Activated CD4-positive, alpha-beta T cell treated with anti-CD3 and anti-CD28 coated beads, Interleukin-2, amount 10 ng/mL, durations not matched to agents 24 days and 14 days (primary cell): ENCODE measurements around the gene SUMF1. TPM values are rescaled to one million over a fixed set of nuclear protein-coding genes. Genes with fewer than 3 reads are reported as not detected.

ENCODE experiments used
- DNase-seq: peaks from one replicate; pipeline ENCODE4 v3.0.0; 2022
- H3K27ac Mint-ChIP-seq: one replicate; pipeline ENCODE4 v1.8.0; 2022; ENCODE audit warnings: mild to moderate bottlenecking, mixed read lengths
- H3K27me3 Mint-ChIP-seq: one replicate; pipeline ENCODE4 v1.8.0; 2022; ENCODE audit warnings: mixed read lengths
- H3K36me3 Mint-ChIP-seq: one replicate; pipeline ENCODE4 v1.8.0; 2022; ENCODE audit warnings: low read depth, mild to moderate bottlenecking, mixed read lengths
- H3K4me1 Mint-ChIP-seq: one replicate; pipeline ENCODE4 v1.8.0; 2021; ENCODE audit warnings: mixed read lengths
- H3K4me3 Mint-ChIP-seq: one replicate; pipeline ENCODE4 v1.8.0; 2022; ENCODE audit warnings: mild to moderate bottlenecking, moderate library complexity, mixed read lengths
- H3K9me3 Mint-ChIP-seq: one replicate; pipeline ENCODE4 v1.8.0; 2021; ENCODE audit warnings: mixed read lengths
- intact Hi-C: fragments of 100-400 bp; cut with micrococcal nuclease; formaldehyde crosslinking; loops from one replicate; pipeline ENCODE4 v1.15.1; 2023
- total RNA-seq: library from RNA; stranded (reverse); gene quantifications from 2 replicates; pipeline ENCODE4 v1.2.3, GENCODE V29; 2022

SUMF1 gene
- total RNA-seq, 1 donor from 2014 or later: 7.4 TPM

GRCh38 chr3:4429648-4430350, 37.3 kb downstream of the SUMF1 start:
- H3K4me1 Mint-ChIP-seq: peaks cover 16% of the 10 kb centered on the region
- no peaks in the 10 kb centered on the region for H3K27me3 Mint-ChIP-seq
- no peak overlapping the region for H3K4me3 Mint-ChIP-seq
- H3K36me3 Mint-ChIP-seq: peaks cover 13% of the 10 kb centered on the region
- H3K27ac Mint-ChIP-seq: no peak overlapping the region
- intact Hi-C loops: no loop called here
- no peak for DNase-seq
- peaks cover 11% of the 10 kb centered on the region for H3K9me3 Mint-ChIP-seq

DNA sequence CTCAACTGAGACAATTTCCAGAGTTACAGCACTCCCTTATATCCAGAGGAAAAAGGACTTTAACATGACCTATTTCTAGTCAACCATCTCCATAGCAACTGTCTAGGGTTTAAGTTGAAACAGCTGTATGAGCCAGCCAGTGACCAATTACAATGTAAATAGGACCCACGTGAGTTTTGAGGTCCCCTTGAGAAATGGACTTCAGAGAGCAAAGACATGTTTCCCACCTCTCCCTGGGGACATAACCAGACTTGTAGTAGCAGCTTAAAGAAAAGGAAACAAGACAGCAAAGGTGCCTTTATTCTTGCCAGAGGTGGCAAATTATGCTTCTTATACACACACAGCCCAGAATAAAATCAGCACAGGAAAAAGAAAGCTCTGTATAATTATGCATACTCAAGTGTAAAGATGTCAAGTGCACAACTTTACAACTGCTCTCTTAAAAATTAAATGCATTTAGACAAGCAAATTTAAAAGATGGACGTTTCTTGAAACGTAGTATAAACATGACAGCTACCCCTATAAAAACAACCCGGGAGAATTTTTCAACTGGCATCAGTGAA, 40.2 kb downstream of the SUMF1 start:
- intact Hi-C loops: loop anchor here (1.0 kb wide), 1 partner anchor 66 kb away; the partner anchor contains the start of gene ITPR1
- Mint-ChIP-seq H3K27ac (no peak overlapping the region), H3K36me3 (peaks cover 5% of the 10 kb centered on the region), H3K4me3 (no peak overlapping the region), H3K4me1 (peaks cover 17% of the 10 kb centered on the region), H3K9me3 (peaks cover 11% of the 10 kb centered on the region), H3K27me3 (no peaks in the 10 kb centered on the region)
- no peak for DNase-seq

GRCh38 chr3:4426261-4426781, 40.7 kb downstream of the SUMF1 start:
- Mint-ChIP-seq H3K4me1 (peaks cover 22% of the 10 kb centered on the region), H3K27me3 (no peaks in the 10 kb centered on the region), H3K27ac (peak overlapping the region; percentile 59), H3K4me3 (peak overlapping the region; percentile 20), H3K36me3 (peaks cover 5% of the 10 kb centered on the region), H3K9me3 (peaks cover 7% of the 10 kb centered on the region)
- intact Hi-C loops: loop anchor here (1.0 kb wide), 1 partner anchor 67 kb away; the partner anchor contains the start of gene ITPR1
- no peak for DNase-seq

- H3K9me3 Mint-ChIP-seq: peaks cover 5% of the 10 kb centered on the region
- H3K4me1 Mint-ChIP-seq: peaks cover 26% of the 10 kb centered on the region
- H3K27me3 Mint-ChIP-seq: no peaks in the 10 kb centered on the region
- peak overlapping the region; percentile 59 for H3K27ac Mint-ChIP-seq
- no peak for DNase-seq
- H3K4me3 Mint-ChIP-seq: peak overlapping the region; percentile 20
- H3K36me3 Mint-ChIP-seq: peaks cover 5% of the 10 kb centered on the region
- intact Hi-C loops: loop anchor here (1.0 kb wide), 1 partner anchor 68 kb away; the partner anchor contains the start of gene ITPR1
Observed at GRCh38 chr3:4425707-4426106, 41.4 kb downstream of the SUMF1 start.

GRCh38 chr3:4425055-4425454, 42.0 kb downstream of the SUMF1 start:
- Mint-ChIP-seq H3K27me3 (no peaks in the 10 kb centered on the region), H3K4me3 (no peak overlapping the region), H3K27ac (no peak overlapping the region), H3K9me3 (peaks cover 5% of the 10 kb centered on the region), H3K36me3 (peaks cover 5% of the 10 kb centered on the region), H3K4me1 (peaks cover 28% of the 10 kb centered on the region)
- intact Hi-C loops: no loop called here
- no peak for DNase-seq

DNA sequence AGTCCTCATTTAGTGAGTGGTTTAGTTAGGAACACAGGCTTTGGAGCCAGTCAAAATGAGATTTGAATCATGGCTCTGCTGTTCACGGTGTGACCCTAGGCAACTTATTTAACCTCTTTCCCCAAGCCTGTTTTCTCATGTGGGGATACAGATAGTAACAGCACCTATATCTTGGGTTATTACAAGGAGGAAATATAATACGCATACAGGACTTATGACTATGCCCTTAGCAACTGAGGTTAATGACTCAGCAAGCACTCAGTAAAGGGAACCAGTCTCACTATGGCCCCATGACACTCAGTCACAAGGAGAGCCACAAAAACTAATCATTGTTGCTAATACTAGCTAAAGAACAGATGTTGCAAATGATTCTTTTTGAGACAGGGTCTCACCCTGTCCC, 45.9 kb downstream of the SUMF1 start:
- no peak for DNase-seq
- H3K4me3 Mint-ChIP-seq: no peak overlapping the region
- peaks cover 23% of the 10 kb centered on the region for H3K4me1 Mint-ChIP-seq
- peaks cover 10% of the 10 kb centered on the region for H3K36me3 Mint-ChIP-seq
- H3K27ac Mint-ChIP-seq: peak overlapping the region; percentile 83
- peaks cover 5% of the 10 kb centered on the region for H3K9me3 Mint-ChIP-seq
- H3K27me3 Mint-ChIP-seq: no peaks in the 10 kb centered on the region
- intact Hi-C loops: loop anchor here (1.0 to 5.0 kb wide), 7 partner anchors 12 to 776 kb away; partner anchors contain the start of genes ITPR1 and SUMF1

GRCh38 chr3:4419920-4420319, 47.1 kb downstream of the SUMF1 start:
- Mint-ChIP-seq H3K27ac (no peak overlapping the region), H3K36me3 (peaks cover 13% of the 10 kb centered on the region), H3K27me3 (no peaks in the 10 kb centered on the region), H3K4me1 (peaks cover 14% of the 10 kb centered on the region), H3K4me3 (no peak overlapping the region), H3K9me3 (no peaks in the 10 kb centered on the region)
- DNase-seq: no peak
- intact Hi-C loops: loop anchor here (2.0 to 5.0 kb wide), 2 partner anchors 47 to 777 kb away; partner anchors contain the start of gene SUMF1

DNA sequence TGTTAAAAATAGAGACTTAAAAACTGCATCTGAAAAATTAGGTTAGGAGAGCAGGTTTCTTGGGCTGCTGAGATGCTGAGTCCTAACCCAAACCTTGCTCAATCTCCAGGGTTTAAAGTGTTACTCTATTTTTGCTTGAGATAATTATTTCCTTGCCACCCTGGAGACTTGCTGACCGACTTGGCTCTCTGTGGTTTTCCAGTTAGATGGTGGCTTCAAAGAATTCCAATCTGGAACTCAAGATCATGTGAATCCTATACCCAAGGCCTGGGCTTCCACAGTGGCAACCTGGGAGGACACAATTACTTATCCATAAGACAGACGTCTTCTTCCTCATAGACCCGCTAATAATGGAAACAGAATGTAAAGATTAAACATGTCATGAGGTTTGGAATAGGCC, 47.7 kb downstream of the SUMF1 start:
- no peaks in the 10 kb centered on the region for H3K9me3 Mint-ChIP-seq
- H3K36me3 Mint-ChIP-seq: peaks cover 15% of the 10 kb centered on the region
- H3K27ac Mint-ChIP-seq: no peak overlapping the region
- H3K4me3 Mint-ChIP-seq: no peak overlapping the region
- intact Hi-C loops: no loop called here
- H3K27me3 Mint-ChIP-seq: no peaks in the 10 kb centered on the region
- H3K4me1 Mint-ChIP-seq: peaks cover 16% of the 10 kb centered on the region
- no peak for DNase-seq

DNA sequence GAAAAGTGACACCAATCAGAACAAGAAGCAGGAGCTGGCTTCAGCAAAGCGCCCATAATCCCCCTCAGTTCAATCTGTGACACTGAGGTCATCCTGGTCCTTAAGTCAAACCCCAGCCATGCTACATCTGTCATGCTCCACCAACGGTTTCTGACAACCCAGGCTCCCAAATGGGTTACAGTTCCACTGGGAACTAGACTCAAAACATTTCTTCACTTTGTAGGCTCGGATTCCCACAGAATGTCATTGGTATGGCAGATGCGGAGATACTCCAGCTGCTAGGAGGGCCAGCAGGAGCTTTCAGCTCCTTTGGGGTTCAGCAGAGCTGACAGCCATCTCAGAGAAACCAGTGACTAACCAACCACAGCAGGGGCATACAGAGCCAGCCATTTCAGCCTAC, 48.9 kb downstream of the SUMF1 start:
- Mint-ChIP-seq H3K9me3 (no peaks in the 10 kb centered on the region), H3K36me3 (peaks cover 16% of the 10 kb centered on the region), H3K4me1 (peaks cover 16% of the 10 kb centered on the region), H3K27ac (no peak overlapping the region), H3K27me3 (no peaks in the 10 kb centered on the region), H3K4me3 (no peak overlapping the region)
- intact Hi-C loops: no loop called here
- no peak for DNase-seq

DNA sequence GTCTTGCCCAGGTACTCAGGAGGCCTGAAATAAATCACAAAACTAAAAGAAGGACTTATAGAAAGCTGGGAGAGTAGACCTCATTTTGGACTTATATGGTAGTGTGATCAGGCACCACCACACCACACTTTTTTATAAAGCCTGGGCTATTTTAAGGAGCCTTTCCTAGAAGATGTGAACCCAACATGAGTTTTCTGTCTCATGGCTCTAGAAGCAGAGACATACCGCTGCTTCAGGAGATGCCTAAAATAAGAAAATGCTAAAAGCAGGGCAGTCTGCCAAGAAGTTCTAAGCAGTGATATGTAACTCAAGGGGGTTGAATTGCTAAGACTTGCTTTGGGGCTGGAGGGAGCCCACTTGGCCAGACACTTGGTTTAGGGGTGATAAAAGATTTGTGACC, 49.6 kb downstream of the SUMF1 start:
- Mint-ChIP-seq H3K4me1 (peaks cover 16% of the 10 kb centered on the region), H3K4me3 (no peak overlapping the region), H3K36me3 (peaks cover 13% of the 10 kb centered on the region), H3K27ac (no peak overlapping the region), H3K9me3 (no peaks in the 10 kb centered on the region), H3K27me3 (no peaks in the 10 kb centered on the region)
- no peak for DNase-seq
- intact Hi-C loops: no loop called here

- Mint-ChIP-seq H3K9me3 (no peaks in the 10 kb centered on the region), H3K4me3 (no peak overlapping the region), H3K27me3 (no peaks in the 10 kb centered on the region), H3K36me3 (peaks cover 17% of the 10 kb centered on the region), H3K4me1 (peaks cover 17% of the 10 kb centered on the region), H3K27ac (no peak overlapping the region)
- intact Hi-C loops: no loop called here
- DNase-seq: no peak
Observed at GRCh38 chr3:4416961-4417360, 50.1 kb downstream of the SUMF1 start.

GRCh38 chr3:4416427-4416945, 50.6 kb downstream of the SUMF1 start:
- Mint-ChIP-seq H3K27me3 (no peaks in the 10 kb centered on the region), H3K36me3 (peaks cover 17% of the 10 kb centered on the region), H3K4me3 (no peak overlapping the region), H3K9me3 (no peaks in the 10 kb centered on the region), H3K4me1 (peaks cover 15% of the 10 kb centered on the region), H3K27ac (no peak overlapping the region)
- intact Hi-C loops: no loop called here
- no peak for DNase-seq

DNA sequence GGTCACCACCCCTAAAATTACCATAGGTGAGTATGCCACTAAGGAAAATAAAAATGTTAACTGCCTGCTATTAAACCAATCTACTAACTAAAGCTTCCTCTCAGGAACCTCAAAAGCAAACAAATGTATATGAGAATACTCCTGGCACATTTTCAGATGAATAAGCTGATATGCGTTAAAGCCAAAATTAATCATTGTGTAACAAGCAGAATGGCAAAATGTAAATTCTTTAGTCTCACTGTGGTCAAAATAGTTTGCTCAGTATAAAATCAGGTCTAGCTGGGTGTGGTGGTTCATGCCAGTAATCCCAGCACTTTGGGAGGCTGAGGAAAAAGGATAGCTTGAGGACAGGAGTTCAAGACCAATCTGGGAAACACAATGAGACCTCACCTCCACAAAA, 53.6 kb downstream of the SUMF1 start:
- Mint-ChIP-seq H3K27ac (no peak overlapping the region), H3K4me1 (peaks cover 30% of the 10 kb centered on the region), H3K36me3 (peaks cover 24% of the 10 kb centered on the region), H3K9me3 (no peaks in the 10 kb centered on the region), H3K4me3 (no peak overlapping the region), H3K27me3 (no peaks in the 10 kb centered on the region)
- no peak for DNase-seq
- intact Hi-C loops: no loop called here

DNA sequence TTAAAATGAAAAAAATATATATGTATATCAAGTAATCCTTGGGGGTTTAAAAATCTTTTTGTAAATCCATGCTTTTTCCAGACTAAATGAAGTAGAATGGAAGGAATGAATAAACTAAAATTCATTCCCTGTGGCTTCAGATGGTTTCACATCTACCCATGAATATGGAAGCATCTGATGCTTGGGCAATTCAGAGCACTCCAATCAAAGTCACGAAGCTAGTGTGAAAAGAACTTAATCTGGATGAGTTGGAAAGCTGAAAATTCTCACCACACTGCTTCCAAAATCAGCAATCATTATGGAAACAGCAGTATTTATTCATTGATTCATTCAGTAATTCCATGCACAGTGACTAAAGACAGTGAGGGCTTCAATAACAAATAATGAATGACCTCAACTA, 55.2 kb downstream of the SUMF1 start:
- intact Hi-C loops: no loop called here
- no peak overlapping the region for H3K27ac Mint-ChIP-seq
- no peaks in the 10 kb centered on the region for H3K27me3 Mint-ChIP-seq
- DNase-seq: no peak
- H3K9me3 Mint-ChIP-seq: no peaks in the 10 kb centered on the region
- peaks cover 27% of the 10 kb centered on the region for H3K36me3 Mint-ChIP-seq
- H3K4me3 Mint-ChIP-seq: no peak overlapping the region
- peaks cover 37% of the 10 kb centered on the region for H3K4me1 Mint-ChIP-seq
